Kidney epithelial cell (primary cell): ENCODE results near the gene PTGES2. TPM values are rescaled to one million over a fixed set of nuclear protein-coding genes. Genes with fewer than 3 reads are reported as not detected.
A peak's percentile ranks its signal among the peaks of the same experiment; 100 is the strongest.

Source experiments
- DNase-seq: peaks from one replicate; pipeline ENCODE4 v3.0.0-alpha.2; 2010; ENCODE audit warnings: low read depth
- H3K27me3 ChIP-seq: 2 replicates; pipeline ENCODE4 v1.6.0; 2011; ENCODE audit warnings: low read length; ENCODE audit not compliant: control insufficient read depth, insufficient read depth
- H3K36me3 ChIP-seq: 2 replicates; pipeline ENCODE4 v1.5.1; 2011; ENCODE audit warnings: low read length; ENCODE audit not compliant: control insufficient read depth, insufficient read depth
- H3K4me3 ChIP-seq: 2 replicates; pipeline ENCODE4 v1.5.1; 2011; ENCODE audit warnings: low read depth, mild to moderate bottlenecking, control low read depth, low read length
- total RNA-seq: library from RNA; depleted of rRNA; stranded (reverse); fragments of >200 nt; gene quantifications from 2 replicates; pipeline ENCODE4 v1.2.3, GENCODE V29; 2015
- TF ChIP-seq, protein P1 (sequence below): IDR thresholded peaks from 2 replicates; pipeline ENCODE4 v1.5.1; 2011; ENCODE audit warnings: mild to moderate bottlenecking, moderate library complexity, low read length, control low read depth, inconsistent platforms; ENCODE audit not compliant: insufficient read depth, poor library complexity, severe bottlenecking

The PTGES2 gene
- total RNA-seq, result 81.2 and 98.4 TPM in 2 replicates

DNA sequence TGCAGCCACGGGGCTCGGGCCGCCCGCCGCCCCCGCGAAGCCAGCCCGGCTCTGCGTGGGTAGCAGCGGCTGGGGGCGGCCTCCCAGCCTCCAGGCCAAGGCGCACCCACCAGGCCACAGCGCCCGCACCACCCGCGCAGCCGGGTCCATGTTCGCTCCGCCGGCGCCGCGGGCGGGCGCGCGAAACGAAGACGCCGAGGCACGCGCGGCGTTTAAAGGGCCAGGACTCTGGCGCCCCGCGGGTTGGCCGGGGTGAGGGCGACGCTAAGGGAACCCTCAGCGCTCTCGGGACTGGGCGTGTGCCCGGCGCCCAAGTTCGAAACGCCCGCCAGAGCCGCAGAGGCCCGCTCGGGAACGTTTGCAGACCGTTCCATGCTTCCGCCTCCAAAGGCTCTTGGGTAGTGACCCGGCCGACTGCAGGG is at the start of gene PTGES2:
PTGES2 (minus strand) TSS at position 162 of the 422 bp plus-strand sequence; CDS start at position 150, 12 bp downstream.
- peak within 1 kb of the TSS; percentile 80 for H3K4me3 ChIP-seq
- H3K27me3 ChIP-seq, result no peaks in the 10 kb centered on the region
- TF ChIP-seq, protein P1, sequence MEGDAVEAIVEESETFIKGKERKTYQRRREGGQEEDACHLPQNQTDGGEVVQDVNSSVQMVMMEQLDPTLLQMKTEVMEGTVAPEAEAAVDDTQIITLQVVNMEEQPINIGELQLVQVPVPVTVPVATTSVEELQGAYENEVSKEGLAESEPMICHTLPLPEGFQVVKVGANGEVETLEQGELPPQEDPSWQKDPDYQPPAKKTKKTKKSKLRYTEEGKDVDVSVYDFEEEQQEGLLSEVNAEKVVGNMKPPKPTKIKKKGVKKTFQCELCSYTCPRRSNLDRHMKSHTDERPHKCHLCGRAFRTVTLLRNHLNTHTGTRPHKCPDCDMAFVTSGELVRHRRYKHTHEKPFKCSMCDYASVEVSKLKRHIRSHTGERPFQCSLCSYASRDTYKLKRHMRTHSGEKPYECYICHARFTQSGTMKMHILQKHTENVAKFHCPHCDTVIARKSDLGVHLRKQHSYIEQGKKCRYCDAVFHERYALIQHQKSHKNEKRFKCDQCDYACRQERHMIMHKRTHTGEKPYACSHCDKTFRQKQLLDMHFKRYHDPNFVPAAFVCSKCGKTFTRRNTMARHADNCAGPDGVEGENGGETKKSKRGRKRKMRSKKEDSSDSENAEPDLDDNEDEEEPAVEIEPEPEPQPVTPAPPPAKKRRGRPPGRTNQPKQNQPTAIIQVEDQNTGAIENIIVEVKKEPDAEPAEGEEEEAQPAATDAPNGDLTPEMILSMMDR, result no peak
- DNase-seq, result no peak
- H3K36me3 ChIP-seq, result no peaks in the 10 kb centered on the region

DNA sequence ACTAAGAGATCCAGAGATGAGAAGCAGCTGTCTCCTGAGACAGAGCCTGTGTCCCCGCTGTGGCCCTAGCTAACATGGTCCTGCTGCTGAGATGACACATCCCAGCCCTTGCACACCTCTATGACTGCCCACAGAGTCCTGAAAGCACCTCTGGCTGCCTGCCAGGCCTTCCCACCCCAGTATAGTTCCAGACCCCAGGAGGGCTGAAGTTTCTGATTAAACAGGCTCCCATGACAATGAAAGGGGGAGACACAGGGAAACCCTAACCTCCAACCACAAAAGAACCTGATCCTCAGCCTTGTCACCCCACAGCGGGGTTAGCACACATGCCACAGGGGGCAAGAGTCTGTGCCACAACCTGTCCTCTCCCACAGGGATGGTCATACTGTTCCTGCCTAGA is 48.2 kb upstream of the PTGES2 start:
- TF ChIP-seq, protein P1, result no peak
- Histone ChIP-seq H3K27me3 (no peaks in the 10 kb centered on the region), H3K36me3 (peaks cover 12% of the 10 kb centered on the region), H3K4me3 (no peak overlapping the region)
- DNase-seq, result no peak

DNA sequence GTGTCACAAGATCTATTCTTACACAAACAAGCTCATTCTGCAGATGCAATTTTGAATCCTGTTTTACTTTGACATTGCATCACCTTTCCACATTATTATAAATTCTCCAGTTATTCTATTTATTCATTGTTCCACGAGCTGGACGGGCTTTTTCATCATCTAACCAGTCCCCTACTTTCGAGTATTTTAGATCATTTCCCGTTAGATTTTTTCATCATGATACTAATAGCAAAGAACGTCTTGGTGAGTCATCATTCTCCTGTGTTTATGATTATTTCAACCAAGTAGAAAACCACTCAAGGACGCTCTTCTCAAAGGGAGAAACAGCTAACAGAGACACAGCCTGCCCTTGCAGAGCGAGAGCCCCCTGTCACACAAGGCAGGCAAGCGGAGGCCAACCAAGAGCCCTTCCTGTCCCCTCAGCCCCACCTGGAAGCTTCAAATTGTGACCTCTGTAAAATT is 47.6 kb upstream of the PTGES2 start:
- DNase-seq, result no peak
- Histone ChIP-seq H3K36me3 (peaks cover 12% of the 10 kb centered on the region), H3K27me3 (no peaks in the 10 kb centered on the region), H3K4me3 (no peak overlapping the region)
- TF ChIP-seq, protein P1, result no peak

DNA sequence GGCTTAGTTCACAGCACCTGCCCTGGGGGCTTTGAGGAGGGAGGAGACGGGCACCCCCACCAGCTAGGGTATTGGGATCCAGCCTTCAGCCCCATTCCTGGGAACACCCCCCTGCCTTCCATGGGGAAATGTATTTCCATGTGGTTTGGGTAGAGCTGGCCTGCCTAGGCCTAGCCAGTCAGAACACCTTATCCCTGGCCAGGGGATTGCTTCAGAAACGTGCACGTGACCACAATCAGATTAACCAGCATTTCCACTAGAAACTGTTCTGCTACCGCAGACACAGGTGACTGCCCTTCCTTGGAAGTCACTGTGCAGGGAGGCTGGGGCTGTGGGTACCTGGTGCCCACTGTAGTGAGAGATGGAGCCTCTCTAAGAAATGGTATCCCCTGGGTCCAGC is 46.5 kb upstream of the PTGES2 start:
- no peaks in the 10 kb centered on the region for H3K27me3 ChIP-seq
- H3K4me3 ChIP-seq, result no peak overlapping the region
- TF ChIP-seq, protein P1, result no peak
- peaks cover 8% of the 10 kb centered on the region for H3K36me3 ChIP-seq
- no peak for DNase-seq

DNA sequence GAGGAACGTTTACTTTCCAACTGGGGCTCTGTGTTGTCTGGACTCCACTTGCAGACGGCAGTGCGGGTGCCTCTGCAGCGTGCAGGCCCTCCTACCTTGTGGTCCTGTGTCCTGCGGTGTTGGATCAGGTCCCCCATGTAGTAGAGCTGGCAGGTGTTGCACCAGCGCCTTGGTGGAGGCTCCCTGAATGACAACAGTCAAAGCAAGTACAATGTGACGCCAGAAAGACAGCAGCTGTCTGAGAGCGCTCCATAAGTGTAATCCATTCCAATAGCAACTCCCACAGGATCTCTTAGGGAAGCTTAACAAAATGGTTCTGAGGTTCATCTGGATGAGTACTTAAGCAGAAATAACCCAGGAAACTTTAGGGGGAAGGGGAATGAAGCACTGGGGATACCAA is 42.4 kb upstream of the PTGES2 start:
- H3K27me3 ChIP-seq, result no peaks in the 10 kb centered on the region
- H3K36me3 ChIP-seq, result peaks cover 5% of the 10 kb centered on the region

DNA sequence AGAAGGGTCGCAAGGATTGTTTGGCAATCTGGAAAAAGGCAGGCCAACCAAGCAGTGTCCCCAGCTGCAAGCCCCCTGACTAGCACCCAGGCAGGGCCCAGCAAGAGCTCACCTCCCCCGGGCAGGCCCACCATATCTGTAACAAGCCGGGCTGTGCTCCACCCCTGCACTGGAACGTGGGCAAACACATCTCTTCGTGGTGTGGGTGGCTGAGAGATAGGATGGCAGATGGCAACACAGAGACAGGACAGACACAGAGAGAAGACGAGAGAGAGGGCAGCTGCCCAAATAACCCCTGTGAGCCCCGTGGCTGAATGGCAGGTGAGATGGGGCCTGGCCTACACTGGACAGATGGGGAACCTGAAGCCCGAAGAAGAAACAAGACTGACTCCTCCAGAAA is 42.0 kb upstream of the PTGES2 start:
- no peak overlapping the region for H3K4me3 ChIP-seq
- DNase-seq, result no peak
- H3K27me3 ChIP-seq, result no peaks in the 10 kb centered on the region
- TF ChIP-seq, protein P1, result no peak
- peaks cover 5% of the 10 kb centered on the region for H3K36me3 ChIP-seq

More for the DNA sequence above, 42.4 kb upstream of the PTGES2 start:
- TF ChIP-seq, protein P1, result no peak
- no peak for DNase-seq
- no peak overlapping the region for H3K4me3 ChIP-seq
